ENCODE measurements around the gene SLC7A5. TPM values are rescaled to one million over a fixed set of nuclear protein-coding genes. Genes with fewer than 3 reads are reported as not detected.
A peak's percentile ranks its signal among the peaks of the same experiment; 100 is the strongest.
"Not testable (repeated sequence)": the region's sequence is repeated elsewhere in the genome, so short reads cannot be mapped to it uniquely, and the experiment has no call there.

The SLC7A5 gene
- total RNA-seq, 1 donor from 2014 or later, result 3.9 TPM

DNA sequence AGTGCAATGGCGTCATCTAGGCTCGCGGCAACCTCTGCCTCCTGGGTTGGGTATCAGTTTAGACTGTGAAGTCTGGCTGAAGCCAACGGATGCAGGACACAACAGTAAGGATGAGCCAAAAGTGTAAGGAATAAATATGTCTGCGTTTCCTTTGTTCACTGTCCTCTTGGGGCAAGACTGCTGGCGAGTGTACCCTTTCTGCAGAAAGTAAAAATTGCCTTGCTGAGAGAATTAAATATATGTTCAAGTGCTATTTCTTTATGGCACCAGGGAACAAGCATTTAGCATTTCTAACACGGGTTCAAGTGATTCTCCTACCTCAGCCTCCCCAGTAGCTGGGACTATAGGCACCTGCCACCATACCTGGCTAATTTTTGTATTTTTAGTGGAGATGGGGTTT, 51.9 kb downstream of the SLC7A5 start:
- ATAC-seq (ENCODE audit: poor library complexity); intact Hi-C loops (cut with DNase I); DNase-seq: not testable (repeated sequence)

DNA sequence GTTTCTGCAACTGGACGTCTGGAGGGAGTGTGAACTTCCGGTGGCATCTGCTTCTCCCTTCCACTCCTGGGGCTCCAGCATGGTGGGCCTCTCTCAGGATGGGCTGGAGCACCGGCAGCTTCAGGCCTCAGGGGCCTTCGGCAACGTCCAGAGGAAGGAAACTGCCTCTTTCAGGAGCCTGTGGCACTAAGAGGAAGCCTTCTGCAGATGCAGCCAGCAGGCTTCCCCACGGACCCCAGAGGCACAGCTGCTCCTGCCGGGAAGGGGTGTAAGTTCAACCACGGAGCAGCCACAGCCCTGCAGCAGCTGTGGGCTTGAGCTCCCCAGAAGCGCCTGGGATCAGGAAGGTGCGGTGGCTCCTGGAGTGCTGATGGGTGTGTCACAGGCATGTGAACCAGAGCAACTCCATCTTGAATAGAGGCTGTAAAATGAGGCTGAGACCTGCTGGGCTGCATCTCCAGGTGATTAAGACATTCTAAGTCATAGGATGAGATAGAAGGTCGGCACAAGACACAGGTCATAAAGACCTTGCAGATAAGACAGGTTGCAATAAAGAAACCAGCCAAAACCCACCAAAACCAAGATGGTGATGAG, 52.7 kb downstream of the SLC7A5 start:
- intact Hi-C loops (cut with DNase I), result no loop called here
- DNase-seq (no peak), ATAC-seq (ENCODE audit: poor library complexity) (no peak)

DNA sequence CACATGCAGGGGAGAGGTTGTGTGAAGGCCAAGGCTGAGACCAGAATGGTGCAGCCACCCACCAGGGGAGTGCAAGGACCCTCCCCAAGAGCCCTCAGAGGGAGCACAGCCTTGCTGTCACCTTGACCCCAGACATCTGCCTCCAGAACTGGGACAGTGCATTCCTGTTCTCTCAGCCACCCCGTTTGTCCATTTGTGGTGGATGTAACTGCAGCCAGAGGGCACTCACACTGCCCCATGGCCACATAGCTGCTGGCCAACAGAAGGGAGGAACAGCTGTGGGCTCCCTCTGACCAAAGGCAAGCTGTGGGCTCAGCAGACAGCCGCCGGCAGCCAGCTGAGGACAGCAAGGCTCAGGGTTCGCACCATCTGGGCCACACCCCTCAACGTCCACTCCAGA, 53.7 kb downstream of the SLC7A5 start:
- ATAC-seq (ENCODE audit: poor library complexity), result no peak
- DNase-seq, result no peak
- intact Hi-C loops (cut with DNase I), result no loop called here

DNA sequence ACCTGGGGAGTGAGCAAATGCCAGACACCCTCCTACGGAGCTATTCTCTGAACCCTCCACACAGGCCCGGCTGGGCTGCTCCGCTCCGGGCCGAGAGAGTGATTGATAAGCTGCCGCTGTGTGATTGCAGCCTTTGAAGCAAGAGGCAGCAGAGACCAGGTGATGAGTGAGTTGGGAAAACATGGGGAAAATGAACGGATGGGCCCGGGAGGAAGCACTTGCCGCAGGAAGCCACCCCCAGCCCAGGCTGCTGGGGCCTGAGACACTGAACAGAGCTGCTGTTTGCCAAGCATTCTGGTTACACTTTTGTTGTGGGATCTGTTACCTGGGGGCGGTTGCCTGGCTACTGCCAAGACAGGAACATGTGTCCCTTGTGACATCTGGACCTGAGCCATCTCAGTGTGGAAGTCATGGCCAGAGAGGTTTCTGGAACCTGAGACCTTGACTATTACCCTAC, 57.1 kb downstream of the SLC7A5 start:
- DNase-seq, result no peak
- ATAC-seq (ENCODE audit: poor library complexity), result no peak
- intact Hi-C loops (cut with DNase I), result no loop called here

DNA sequence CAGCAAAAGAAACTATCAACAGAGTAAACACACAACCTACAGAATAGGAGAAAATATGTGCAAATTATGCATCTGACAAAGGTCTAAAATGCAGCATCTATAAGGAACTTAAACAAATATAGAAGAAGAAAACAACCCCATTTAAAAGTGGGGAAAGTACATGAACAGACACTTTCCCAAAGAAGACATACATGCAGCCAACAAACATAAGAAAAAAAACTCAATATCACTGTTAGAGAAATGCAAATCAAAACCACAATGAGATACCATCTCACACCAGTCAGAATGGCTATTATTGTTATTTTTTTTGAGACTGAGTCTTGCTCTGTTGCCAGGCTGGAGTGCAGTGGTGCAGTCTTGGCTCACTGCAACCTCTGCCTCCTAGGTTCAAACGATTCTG, 57.9 kb downstream of the SLC7A5 start:
- ATAC-seq (ENCODE audit: poor library complexity); intact Hi-C loops (cut with DNase I); DNase-seq: not testable (repeated sequence)

DNA sequence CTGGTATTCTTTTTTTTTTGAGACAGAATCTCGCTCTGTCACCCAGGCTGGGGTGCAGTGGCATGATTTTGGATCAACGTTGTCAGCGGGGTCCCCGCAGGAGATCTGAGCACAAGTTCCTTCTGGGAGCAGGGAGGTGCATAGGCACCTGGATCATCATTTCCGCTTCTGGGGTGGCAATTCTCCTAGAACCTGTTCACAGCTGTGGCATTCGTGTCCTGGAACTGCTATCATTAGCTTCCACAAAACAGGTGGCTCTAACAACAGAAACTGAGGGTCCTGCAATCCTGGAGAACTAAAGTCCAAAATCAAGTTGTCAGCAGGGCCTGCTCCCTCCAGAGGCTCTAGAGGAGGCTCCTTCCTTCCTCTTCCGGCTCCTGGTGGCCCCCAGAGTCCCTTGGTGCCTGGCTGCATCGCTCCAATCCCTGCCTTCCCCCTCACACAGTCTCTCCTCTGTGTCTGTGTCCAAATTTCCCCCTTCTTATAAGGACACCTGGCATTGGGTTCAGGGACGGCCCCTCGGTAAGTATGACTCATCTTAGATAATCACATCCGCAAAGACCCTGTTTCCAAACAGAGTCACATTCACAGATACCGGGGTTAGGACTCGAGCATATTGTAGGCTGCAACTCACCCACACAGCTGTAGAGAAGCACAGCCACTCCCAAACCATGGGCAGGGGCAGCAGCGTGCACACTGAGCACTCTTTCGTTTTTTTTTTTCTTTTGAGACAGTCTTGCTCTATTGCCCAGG, 60.0 kb downstream of the SLC7A5 start:
- no peak for ATAC-seq (ENCODE audit: poor library complexity)
- intact Hi-C loops (cut with DNase I), result no loop called here
- DNase-seq, result no peak

DNA sequence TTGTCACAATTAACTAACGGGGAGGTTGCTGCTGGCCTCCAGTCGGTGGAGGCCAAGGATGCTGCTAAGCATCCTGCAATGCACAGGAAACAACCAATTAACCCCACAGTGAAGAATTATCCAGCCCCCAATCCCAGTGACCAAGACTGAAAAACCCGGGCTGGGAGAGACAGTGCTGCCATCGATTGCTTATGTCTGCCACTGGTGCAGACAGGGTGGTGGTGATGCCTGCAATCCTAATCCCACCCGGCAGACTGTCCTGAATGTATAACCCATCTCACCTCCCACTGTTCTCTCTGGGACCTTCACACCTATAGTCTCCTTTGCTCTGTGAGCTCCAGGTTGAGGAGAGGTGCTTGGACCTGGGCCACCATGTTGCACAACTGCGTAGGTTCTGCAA, 61.2 kb downstream of the SLC7A5 start:
- no peak for DNase-seq
- ATAC-seq (ENCODE audit: poor library complexity), result no peak
- intact Hi-C loops (cut with DNase I), result no loop called here

DNA sequence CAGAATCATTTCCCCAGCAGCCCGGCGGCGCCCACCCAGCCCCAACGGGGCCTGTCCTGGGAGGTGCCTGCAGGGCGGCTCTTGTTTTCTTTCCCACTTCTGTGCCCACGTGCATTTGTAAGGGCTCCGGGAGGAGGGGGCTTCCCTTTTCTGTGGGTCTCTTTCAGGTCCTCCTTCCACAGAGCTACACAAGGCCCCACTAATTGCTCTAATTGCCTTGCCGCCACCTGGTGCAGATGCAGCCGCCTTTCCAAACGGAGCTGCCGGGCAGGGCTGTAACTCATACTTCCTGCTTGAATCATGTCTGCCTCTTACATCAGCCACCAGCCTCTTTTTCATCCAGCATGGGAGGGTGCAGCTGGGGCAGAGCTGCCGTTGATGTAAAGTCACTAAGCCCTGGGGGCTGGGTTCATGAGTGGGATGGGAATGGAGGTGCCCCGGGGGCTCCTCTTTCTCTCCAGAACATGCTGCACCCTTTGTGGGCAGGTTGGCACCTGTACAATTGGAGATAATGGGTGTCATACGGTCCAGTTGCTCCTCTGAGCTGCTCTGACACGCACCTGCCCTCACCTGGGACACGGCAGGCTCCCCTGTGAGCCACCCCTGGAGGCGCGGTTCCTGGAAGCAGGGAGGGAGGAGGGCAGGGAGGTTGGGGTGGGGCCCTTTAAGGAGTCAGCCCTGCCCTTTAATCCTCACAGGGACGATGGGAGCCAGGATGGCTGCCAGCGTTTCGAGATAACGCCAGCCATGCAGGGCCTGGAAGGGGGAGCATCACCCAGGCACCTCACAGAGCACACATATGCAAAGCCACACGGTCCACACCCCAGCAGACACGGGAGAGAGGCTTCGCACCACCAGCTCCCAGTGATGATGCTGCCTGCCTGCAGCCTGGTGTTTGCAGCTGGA, 62.4 kb downstream of the SLC7A5 start:
- ATAC-seq (ENCODE audit: poor library complexity) (peak; percentile 92), DNase-seq (peak; percentile 70)
- intact Hi-C loops (cut with DNase I), result no loop called here

DNA sequence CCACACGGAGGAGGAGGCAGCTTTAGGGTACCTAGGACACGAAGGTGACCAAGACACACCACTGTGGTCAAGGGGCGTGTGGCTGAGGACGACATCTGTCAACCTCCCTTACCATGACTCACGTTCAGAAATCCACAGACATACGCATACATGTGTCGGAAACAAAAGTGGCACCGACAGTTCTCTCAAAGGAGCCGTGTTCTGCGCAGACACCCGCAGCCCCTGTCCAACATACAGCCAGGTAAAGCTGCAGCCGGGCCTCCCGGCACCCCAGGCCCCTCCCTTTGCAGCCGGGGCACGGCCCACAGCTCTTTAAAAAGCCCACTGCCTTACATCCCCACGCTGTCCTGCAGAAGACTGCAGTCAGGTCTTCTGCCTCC, 63.1 kb downstream of the SLC7A5 start:
- no peak for ATAC-seq (ENCODE audit: poor library complexity)
- DNase-seq, result no peak
- intact Hi-C loops (cut with DNase I), result no loop called here

DNA sequence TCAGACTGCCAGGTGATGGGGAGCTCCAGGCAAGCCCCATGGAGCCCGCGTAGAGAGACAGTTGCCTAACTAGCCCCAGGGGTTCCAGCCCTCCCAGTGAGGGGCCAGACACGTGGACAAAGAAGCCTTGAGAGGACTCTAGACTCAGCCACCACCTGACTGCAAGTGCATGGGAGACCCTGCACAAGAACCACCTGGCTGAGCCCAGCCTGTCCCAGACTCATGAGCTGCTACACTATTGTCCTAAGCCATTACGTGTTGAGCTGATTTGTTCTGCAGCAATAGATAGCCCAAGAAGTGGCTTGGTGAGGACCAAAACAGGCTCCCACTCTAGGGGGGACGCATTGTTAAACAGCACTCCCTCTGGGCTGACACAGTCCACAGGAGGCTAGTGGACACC, 65.9 kb downstream of the SLC7A5 start:
- ATAC-seq (ENCODE audit: poor library complexity), result no peak
- intact Hi-C loops (cut with DNase I), result no loop called here
- no peak for DNase-seq

DNA sequence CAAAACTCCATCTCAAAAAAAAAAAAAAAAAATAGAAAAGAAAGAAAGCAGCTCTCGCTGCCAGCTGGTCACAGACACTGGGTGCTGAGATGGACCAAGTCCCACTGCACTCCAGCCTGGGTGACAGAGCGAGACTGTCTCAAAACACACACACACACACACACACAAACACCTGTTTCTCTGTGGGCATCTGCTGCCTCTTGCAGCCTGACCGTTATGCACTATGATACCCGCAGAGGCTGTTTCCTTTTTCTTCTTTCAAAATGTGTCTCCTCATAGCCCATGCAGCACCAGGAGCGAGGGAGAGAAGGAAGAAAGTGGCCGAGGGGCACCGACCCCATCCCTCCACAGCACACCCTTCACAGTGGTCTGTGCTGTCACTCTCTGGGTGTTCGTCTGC, 66.6 kb downstream of the SLC7A5 start:
- DNase-seq, result no peak
- intact Hi-C loops (cut with DNase I), result no loop called here
- no peak for ATAC-seq (ENCODE audit: poor library complexity)

DNA sequence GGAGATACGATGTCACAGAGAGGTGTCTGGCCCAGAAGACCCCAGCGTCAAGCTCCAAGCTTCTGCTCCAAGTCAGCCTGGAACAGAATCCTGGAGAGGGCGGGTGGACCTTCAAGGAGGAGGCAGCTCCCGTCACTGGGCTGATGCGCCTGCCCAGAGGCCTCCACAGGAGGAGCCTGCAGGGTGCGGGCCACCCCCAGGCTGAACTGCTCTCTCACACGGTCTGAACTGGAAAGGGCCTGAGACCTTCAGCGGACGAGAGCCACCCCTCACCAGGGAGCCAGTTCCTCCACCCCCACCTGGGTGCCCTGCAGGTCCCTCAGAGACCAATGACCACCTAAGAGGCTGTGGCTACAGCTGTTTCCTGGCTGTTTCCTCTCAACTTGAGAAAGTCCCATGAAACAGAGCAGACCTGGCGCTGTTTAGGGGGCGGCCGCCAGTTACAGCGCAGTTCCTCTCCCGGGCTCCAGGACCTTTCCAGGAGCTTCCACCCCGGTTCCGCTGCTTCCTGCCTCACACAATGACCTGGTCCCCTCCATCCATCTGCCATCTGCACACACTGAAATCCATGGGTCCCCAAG, 67.5 kb downstream of the SLC7A5 start:
- intact Hi-C loops (cut with DNase I), result no loop called here
- DNase-seq, result no peak
- ATAC-seq (ENCODE audit: poor library complexity), result no peak

DNA sequence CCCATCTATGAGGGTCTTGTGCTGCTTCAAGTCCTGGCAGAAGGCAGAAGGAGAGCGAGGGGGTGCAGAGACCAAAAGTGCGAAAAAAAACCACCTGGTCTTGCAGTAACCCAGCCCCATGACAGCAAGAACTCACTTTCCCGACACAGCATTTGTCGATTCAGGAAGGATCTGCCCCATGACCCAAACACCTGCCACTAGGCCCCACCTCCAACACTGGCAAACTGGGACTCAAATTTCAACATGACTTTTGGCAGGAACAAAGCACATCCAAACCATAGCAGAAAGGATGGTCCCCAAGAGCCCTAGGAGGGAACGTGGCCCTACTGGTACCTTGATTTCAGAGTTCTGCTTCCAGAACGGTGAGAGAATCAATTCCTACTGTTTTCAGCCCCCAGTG, 68.8 kb downstream of the SLC7A5 start:
- intact Hi-C loops (cut with DNase I), result no loop called here
- DNase-seq (no peak), ATAC-seq (ENCODE audit: poor library complexity) (no peak)

DNA sequence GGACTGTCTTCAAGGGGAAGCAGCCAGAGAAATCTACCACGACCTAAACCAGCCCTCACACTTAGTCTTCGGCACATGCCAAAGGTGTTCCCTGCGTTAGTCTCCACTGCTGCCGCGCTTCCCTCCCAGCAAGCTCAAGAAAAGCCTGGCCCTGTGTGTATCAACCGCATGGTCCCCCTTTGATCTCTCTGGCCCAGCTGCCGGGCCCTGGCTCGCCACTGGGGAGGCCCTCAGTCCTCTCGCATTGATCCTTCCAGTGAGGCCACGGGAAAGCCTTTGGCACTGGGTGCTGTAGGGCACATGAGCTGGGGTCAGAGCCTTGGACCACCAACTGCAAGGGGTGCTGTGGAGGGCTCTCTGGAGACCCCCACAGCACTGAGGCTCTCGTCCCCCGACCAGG, 74.0 kb downstream of the SLC7A5 start:
- intact Hi-C loops (cut with DNase I), result no loop called here
- no peak for ATAC-seq (ENCODE audit: poor library complexity)
- DNase-seq, result no peak

DNA sequence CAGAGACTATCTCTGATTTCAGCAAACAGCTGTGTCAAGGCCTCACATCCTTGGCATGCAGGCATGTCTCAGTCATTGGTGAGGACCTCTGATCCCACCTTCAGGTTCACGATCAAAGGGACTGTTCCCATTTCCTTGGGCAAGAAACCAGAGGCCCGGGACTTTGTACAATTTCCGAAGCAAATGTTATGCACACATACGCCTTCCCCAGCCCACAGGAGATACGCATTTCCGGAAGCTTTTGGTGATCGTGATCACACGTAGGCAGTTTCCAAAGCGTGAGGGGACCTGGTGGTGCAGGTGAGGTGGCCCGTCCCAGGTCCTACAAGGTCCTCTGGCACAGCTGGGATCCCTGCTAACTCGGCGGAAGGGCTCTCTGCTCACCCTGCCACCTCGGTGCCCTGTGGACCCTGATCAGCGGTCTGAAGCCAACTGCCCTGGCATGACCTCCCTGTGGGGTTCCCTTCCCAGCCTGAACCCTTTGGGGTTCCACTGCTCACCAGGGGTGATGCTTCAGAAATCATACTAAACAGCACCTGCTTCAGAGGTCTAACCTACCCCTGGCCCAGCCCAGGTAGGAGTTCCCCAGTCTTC, 74.7 kb downstream of the SLC7A5 start:
- ATAC-seq (ENCODE audit: poor library complexity) (no peak), DNase-seq (no peak)
- intact Hi-C loops (cut with DNase I), result no loop called here

DNA sequence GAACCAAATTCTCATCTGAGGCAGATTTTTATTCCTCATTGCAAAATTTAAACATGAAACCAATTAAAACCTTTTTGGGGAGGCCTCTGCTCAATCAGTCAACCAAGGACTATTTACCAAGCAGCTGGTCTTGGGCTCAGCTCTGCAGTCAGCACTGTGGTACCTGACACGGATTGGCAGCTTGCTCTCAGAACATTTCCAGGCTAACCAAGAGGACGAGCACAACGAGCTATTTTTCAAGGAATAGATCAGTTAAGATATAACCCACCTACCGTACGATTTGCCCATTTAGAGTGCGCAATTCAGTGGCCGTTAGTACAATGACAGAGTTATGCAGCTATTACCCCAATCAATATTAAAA, 77.1 kb downstream of the SLC7A5 start:
- DNase-seq, result no peak
- intact Hi-C loops (cut with DNase I), result no loop called here
- no peak for ATAC-seq (ENCODE audit: poor library complexity)

DNA sequence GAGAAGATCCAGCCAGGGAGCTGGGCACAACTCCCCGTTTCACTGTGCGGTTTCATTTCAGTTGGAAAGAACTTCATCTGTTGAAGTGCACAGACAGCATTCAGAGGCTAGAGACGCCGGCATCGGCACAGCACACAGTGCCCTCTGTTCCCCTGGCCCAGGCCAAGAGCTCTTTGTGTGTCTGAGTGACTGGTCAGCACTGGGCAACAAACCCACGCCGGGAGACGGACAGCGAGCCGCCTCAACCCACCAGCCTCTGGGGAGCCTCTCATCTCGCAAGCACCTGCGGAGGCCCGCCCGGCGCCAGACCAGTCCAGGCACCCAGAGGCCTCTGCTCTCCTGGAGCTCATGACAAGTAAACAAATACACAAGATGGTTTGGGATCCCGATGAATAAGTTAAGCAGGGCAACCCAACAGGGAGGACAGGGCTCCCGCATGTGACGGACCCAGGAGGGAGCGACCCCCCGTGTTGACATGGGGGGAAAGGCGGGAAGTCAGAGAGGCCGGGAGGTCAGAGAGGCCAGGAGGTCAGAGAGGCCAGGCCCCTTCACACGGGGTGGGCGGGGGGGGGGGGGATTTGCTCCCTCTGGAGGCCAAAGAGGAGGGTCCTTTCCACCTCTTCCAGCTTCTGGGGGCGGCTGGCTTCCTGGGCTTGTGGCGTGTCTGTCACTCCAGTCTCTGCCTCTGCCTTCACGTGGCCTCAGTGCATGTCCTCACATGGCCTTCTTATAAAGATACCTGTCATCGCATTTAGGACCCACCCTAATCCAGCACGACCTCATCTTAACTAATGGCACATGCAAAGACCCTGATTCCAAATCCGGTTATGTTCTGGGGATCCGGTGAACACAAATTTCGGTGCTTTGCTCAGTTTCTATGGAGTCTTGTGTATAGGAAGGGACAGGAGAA, 77.8 kb downstream of the SLC7A5 start:
- intact Hi-C loops (cut with DNase I), result no loop called here
- no peak for ATAC-seq (ENCODE audit: poor library complexity)
- no peak for DNase-seq
